HepG2 (cell line): ENCODE results near the gene ZGRF1. TPM values are rescaled to one million over a fixed set of nuclear protein-coding genes. Genes with fewer than 3 reads are reported as not detected.

ENCODE experiments used
- ATF1 ChIP-seq: IDR thresholded peaks from 2 replicates; pipeline ENCODE4 v1.6.1; 2016; ENCODE audit warnings: mild to moderate bottlenecking, control low read depth
- IRX3 ChIP-seq: sonication (generic); formaldehyde crosslinking; IDR thresholded peaks from 2 replicates; pipeline ENCODE4 v1.8.1; 2023; ENCODE audit warnings: mild to moderate bottlenecking, low read depth, missing genetic modification reagents, borderline replicate concordance
- KDM6A ChIP-seq: IDR thresholded peaks from 2 replicates; pipeline ENCODE4 v1.6.1; 2016; ENCODE audit warnings: low read depth
- PAWR ChIP-seq: sonication (generic); formaldehyde crosslinking; IDR thresholded peaks from 2 replicates; pipeline ENCODE4 v1.4.0; 2020; ENCODE audit warnings: missing genetic modification reagents, mild to moderate bottlenecking, borderline replicate concordance
- PCBP1 ChIP-seq: fragments of 200-400 bp; formaldehyde crosslinking; IDR thresholded peaks from 2 replicates; pipeline ENCODE4 v1.6.1; 2017; ENCODE audit warnings: mild to moderate bottlenecking, low read depth, low read length, borderline replicate concordance
- PRMT3 ChIP-seq: sonication (generic); formaldehyde crosslinking; IDR thresholded peaks from 2 replicates; pipeline ENCODE4 v1.8.1; 2022; ENCODE audit warnings: low read depth, mild to moderate bottlenecking, moderate library complexity, missing genetic modification reagents, borderline replicate concordance
- RARG ChIP-seq: sonication (generic); formaldehyde crosslinking; IDR thresholded peaks from 2 replicates; pipeline ENCODE4 v1.4.0; 2020; ENCODE audit warnings: low read depth, mild to moderate bottlenecking, missing genetic modification reagents
- THYN1 ChIP-seq: sonication (generic); formaldehyde crosslinking; IDR thresholded peaks from 2 replicates; pipeline ENCODE4 v1.8.1; 2023; ENCODE audit warnings: low read depth, mild to moderate bottlenecking, moderate library complexity, missing genetic modification reagents, borderline replicate concordance
- ZFX ChIP-seq: sonication (generic); formaldehyde crosslinking; IDR thresholded peaks from 2 replicates; pipeline ENCODE4 v1.4.0; 2020; ENCODE audit warnings: mild to moderate bottlenecking, low read depth, missing genetic modification reagents, moderate library complexity
- ZNF564 ChIP-seq: sonication (generic); formaldehyde crosslinking; IDR thresholded peaks from 2 replicates; pipeline ENCODE4 v1.8.1; 2023; ENCODE audit warnings: mild to moderate bottlenecking, missing genetic modification reagents
- ZNF619 ChIP-seq: sonication (generic); formaldehyde crosslinking; IDR thresholded peaks from 2 replicates; pipeline ENCODE4 v1.4.0; 2020; ENCODE audit warnings: mild to moderate bottlenecking, missing genetic modification reagents
- ZSCAN25 ChIP-seq: sonication (generic); formaldehyde crosslinking; IDR thresholded peaks from 2 replicates; pipeline ENCODE4 v1.8.0; 2022; ENCODE audit warnings: mild to moderate bottlenecking, missing genetic modification reagents
- polyA plus RNA-seq, 8 experiments: library from polyadenylated mRNA; depleted of rRNA in 3 of 8; stranded (reverse) in 7 of 8; unstranded in 1 of 8; fragments of >200 nt; fragmentation: Illumina TruSeq in 4 of 8; extraction: Trizol in 4 of 8; gene quantifications; 2 replicates each; pipeline versions ENCODE4 v1.2.1 to v1.2.3, GENCODE V29; 2011 to 2016; ENCODE audit warnings: low read depth in 4 of 8, missing spikeins in 1 of 8, mixed read lengths in 1 of 8; ENCODE audit not compliant: insufficient read depth in 1 of 8
- total RNA-seq, 5 experiments: library from RNA; depleted of rRNA; stranded (reverse); fragments of >200 nt; fragmentation: Illumina TruSeq; extraction: Trizol; gene quantifications; 2 replicates each; pipeline ENCODE4 v1.2.3, GENCODE V29; 2016; ENCODE audit warnings: low read depth in 1 of 5
- TF ChIP-seq, protein P1 (sequence below): sonication (generic); formaldehyde crosslinking; IDR thresholded peaks from 2 replicates; pipeline ENCODE4 v1.5.1; 2020; ENCODE audit warnings: missing genetic modification reagents, mild to moderate bottlenecking, borderline replicate concordance
- TF ChIP-seq, protein P2 (sequence below): sonication (generic); formaldehyde crosslinking; IDR thresholded peaks from 2 replicates; pipeline ENCODE4 v1.5.0; 2020; ENCODE audit warnings: mild to moderate bottlenecking, low read depth, missing genetic modification reagents, borderline replicate concordance
- TF ChIP-seq, protein P3 (sequence below): IDR thresholded peaks from 2 replicates; pipeline ENCODE4 v1.6.1; 2016; ENCODE audit warnings: low read depth, control low read depth
- TF ChIP-seq, protein P4 (sequence below): sonication (generic); formaldehyde crosslinking; conservative IDR thresholded peaks from 2 replicates; pipeline ENCODE4 v1.8.0; 2022; ENCODE audit warnings: mild to moderate bottlenecking, moderate library complexity, missing genetic modification reagents
- TF ChIP-seq, protein P5 (sequence below): sonication (generic); formaldehyde crosslinking; IDR thresholded peaks from 2 replicates; pipeline ENCODE4 v1.9.0; 2021; ENCODE audit warnings: missing genetic modification reagents, mild to moderate bottlenecking, borderline replicate concordance
- TF ChIP-seq, protein P6 (sequence below): sonication (generic); formaldehyde crosslinking; IDR thresholded peaks from 2 replicates; pipeline ENCODE4 v1.9.0; 2022; ENCODE audit warnings: low read depth, missing genetic modification reagents
- TF ChIP-seq, protein P7 (sequence below): IDR thresholded peaks from 2 replicates; pipeline ENCODE4 v1.6.1; 2018; ENCODE audit warnings: missing genetic modification reagents

The ZGRF1 gene
- total and polyA plus RNA-seq, 2 of the 13 experiments (the other 11 are each of a cell fraction or from before 2014, with no cell fraction given), result 8.6 to 15.9 TPM

DNA sequence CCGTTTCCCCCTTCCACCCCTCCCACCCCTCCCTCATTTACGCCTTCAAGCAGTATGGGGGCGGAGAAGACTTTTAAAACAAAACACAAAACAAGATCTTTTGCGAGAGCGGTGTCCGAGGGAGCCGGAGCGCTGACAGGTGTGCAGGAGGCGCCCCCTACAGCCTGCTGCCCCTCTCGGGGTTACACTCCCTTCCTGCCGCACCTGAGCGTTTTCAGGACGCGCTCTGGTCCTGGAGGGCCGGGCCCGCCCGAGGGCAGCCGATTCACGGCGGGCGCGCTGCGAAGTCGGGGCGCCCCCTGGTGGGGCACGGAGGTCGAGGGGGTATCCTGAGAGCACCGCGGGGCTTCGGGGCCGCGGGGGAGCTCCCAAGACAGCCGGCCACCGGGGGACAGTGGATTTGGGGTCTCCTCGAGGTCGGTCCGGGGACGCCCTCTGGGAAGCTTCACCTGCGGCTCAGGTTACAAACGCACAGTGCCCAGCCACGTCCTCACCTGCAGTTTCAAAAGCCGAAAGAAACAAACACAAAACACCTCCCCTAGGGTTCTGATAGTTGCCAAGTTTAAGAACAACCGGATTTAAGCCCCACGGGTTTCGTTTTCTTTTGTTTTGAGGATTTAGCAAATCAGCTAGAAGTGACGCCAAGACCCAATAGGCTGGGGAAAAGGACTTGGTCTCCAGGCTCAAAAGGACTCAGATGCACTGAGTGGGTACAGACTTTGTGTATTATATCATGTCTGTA, 112.8 kb downstream of the ZGRF1 start (continued):
- TF ChIP-seq, protein P1, sequence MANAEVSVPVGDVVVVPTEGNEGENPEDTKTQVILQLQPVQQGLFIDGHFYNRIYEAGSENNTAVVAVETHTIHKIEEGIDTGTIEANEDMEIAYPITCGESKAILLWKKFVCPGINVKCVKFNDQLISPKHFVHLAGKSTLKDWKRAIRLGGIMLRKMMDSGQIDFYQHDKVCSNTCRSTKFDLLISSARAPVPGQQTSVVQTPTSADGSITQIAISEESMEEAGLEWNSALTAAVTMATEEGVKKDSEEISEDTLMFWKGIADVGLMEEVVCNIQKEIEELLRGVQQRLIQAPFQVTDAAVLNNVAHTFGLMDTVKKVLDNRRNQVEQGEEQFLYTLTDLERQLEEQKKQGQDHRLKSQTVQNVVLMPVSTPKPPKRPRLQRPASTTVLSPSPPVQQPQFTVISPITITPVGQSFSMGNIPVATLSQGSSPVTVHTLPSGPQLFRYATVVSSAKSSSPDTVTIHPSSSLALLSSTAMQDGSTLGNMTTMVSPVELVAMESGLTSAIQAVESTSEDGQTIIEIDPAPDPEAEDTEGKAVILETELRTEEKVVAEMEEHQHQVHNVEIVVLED (CRISPR knock-in tag), result no peak
- TF ChIP-seq, protein P2, sequence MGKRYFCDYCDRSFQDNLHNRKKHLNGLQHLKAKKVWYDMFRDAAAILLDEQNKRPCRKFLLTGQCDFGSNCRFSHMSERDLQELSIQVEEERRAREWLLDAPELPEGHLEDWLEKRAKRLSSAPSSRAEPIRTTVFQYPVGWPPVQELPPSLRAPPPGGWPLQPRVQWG (CRISPR knock-in tag), result no peak
- TF ChIP-seq, protein P3, sequence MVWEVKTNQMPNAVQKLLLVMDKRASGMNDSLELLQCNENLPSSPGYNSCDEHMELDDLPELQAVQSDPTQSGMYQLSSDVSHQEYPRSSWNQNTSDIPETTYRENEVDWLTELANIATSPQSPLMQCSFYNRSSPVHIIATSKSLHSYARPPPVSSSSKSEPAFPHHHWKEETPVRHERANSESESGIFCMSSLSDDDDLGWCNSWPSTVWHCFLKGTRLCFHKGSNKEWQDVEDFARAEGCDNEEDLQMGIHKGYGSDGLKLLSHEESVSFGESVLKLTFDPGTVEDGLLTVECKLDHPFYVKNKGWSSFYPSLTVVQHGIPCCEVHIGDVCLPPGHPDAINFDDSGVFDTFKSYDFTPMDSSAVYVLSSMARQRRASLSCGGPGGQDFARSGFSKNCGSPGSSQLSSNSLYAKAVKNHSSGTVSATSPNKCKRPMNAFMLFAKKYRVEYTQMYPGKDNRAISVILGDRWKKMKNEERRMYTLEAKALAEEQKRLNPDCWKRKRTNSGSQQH (CRISPR knock-in tag), result peak; percentile 38; the same call in 1 of the 2 replicates
- TF ChIP-seq ZNF619 (CRISPR knock-in tag) (no peak), IRX3 (no peak), ATF1 (no peak), PAWR (no peak), ZSCAN25 (CRISPR knock-in tag) (peak; percentile 32; the same call in 1 of the 2 replicates), KDM6A (CRISPR knock-in tag) (no peak), ZFX (CRISPR knock-in tag) (no peak; the same call in 1 of the 2 replicates), PRMT3 (CRISPR knock-in tag) (no peak), PCBP1 (no peak), RARG (no peak), THYN1 (CRISPR knock-in tag) (no peak), ZNF564 (CRISPR knock-in tag) (no peak)
- TF ChIP-seq, protein P4, sequence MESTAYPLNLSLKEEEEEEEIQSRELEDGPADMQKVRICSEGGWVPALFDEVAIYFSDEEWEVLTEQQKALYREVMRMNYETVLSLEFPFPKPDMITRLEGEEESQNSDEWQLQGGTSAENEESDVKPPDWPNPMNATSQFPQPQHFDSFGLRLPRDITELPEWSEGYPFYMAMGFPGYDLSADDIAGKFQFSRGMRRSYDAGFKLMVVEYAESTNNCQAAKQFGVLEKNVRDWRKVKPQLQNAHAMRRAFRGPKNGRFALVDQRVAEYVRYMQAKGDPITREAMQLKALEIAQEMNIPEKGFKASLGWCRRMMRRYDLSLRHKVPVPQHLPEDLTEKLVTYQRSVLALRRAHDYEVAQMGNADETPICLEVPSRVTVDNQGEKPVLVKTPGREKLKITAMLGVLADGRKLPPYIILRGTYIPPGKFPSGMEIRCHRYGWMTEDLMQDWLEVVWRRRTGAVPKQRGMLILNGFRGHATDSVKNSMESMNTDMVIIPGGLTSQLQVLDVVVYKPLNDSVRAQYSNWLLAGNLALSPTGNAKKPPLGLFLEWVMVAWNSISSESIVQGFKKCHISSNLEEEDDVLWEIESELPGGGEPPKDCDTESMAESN (CRISPR knock-in tag), result peak; percentile 28; the same call in 1 of the 2 replicates
- TF ChIP-seq, protein P5, sequence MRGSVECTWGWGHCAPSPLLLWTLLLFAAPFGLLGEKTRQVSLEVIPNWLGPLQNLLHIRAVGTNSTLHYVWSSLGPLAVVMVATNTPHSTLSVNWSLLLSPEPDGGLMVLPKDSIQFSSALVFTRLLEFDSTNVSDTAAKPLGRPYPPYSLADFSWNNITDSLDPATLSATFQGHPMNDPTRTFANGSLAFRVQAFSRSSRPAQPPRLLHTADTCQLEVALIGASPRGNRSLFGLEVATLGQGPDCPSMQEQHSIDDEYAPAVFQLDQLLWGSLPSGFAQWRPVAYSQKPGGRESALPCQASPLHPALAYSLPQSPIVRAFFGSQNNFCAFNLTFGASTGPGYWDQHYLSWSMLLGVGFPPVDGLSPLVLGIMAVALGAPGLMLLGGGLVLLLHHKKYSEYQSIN (CRISPR knock-in tag), result no peak
- TF ChIP-seq, protein P6, sequence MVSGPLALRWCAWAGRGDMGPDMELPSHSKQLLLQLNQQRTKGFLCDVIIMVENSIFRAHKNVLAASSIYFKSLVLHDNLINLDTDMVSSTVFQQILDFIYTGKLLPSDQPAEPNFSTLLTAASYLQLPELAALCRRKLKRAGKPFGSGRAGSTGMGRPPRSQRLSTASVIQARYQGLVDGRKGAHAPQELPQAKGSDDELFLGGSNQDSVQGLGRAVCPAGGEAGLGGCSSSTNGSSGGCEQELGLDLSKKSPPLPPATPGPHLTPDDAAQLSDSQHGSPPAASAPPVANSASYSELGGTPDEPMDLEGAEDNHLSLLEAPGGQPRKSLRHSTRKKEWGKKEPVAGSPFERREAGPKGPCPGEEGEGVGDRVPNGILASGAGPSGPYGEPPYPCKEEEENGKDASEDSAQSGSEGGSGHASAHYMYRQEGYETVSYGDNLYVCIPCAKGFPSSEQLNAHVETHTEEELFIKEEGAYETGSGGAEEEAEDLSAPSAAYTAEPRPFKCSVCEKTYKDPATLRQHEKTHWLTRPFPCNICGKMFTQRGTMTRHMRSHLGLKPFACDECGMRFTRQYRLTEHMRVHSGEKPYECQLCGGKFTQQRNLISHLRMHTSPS (CRISPR knock-in tag), result no peak
- TF ChIP-seq, protein P7, sequence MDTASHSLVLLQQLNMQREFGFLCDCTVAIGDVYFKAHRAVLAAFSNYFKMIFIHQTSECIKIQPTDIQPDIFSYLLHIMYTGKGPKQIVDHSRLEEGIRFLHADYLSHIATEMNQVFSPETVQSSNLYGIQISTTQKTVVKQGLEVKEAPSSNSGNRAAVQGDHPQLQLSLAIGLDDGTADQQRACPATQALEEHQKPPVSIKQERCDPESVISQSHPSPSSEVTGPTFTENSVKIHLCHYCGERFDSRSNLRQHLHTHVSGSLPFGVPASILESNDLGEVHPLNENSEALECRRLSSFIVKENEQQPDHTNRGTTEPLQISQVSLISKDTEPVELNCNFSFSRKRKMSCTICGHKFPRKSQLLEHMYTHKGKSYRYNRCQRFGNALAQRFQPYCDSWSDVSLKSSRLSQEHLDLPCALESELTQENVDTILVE (CRISPR knock-in tag), result no peak
